PC-3 (cell line): ENCODE data around the gene PACRG.

Experiments
- EZH2 ChIP-seq: fragments of 300-600 bp; sonication (generic); IDR thresholded peaks from one replicate; pipeline ENCODE4 v1.6.1; 2017; ENCODE audit warnings: antibody characterized with exemption, mild to moderate bottlenecking, low read length; ENCODE audit not compliant: unreplicated experiment
- EZH2phosphoT487 ChIP-seq: fragments of 300-600 bp; sonication (generic); IDR thresholded peaks from 2 replicates; pipeline ENCODE4 v1.6.1; 2018; ENCODE audit warnings: mild to moderate bottlenecking, antibody characterized with exemption, low read length, borderline replicate concordance
- TF ChIP-seq, protein P1 (sequence below): fragments of 300-600 bp; sonication (generic); conservative IDR thresholded peaks from 2 replicates; pipeline ENCODE4 v1.5.1; 2017; ENCODE audit warnings: antibody characterized with exemption, low read depth, mild to moderate bottlenecking, low read length

DNA sequence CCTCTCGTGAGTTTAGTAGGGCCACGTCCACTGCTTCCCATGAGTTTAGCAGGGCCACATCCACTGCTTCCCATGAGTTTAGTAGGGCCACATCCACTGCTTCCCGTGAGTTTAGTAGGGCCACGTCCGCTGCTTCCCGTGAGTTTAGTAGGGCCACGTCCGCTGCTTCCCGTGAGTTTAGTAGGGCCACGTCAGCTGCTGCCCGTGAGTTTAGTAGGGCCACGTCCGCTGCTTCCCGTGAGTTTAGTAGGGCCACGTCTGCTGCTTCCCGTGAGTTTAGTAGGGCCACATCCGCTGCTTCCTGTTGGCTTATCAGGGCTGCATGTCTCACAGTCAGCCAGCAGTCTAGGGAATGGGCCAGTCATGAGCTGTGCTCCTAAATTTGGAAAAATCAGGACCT is 573.1 kb downstream of the PACRG start:
- TF ChIP-seq, protein P1, sequence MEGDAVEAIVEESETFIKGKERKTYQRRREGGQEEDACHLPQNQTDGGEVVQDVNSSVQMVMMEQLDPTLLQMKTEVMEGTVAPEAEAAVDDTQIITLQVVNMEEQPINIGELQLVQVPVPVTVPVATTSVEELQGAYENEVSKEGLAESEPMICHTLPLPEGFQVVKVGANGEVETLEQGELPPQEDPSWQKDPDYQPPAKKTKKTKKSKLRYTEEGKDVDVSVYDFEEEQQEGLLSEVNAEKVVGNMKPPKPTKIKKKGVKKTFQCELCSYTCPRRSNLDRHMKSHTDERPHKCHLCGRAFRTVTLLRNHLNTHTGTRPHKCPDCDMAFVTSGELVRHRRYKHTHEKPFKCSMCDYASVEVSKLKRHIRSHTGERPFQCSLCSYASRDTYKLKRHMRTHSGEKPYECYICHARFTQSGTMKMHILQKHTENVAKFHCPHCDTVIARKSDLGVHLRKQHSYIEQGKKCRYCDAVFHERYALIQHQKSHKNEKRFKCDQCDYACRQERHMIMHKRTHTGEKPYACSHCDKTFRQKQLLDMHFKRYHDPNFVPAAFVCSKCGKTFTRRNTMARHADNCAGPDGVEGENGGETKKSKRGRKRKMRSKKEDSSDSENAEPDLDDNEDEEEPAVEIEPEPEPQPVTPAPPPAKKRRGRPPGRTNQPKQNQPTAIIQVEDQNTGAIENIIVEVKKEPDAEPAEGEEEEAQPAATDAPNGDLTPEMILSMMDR: no peak
- no peak for TF ChIP-seq EZH2
- no peak for TF ChIP-seq EZH2phosphoT487
